Sigmoid colon (tissue), 4 donors: Measurements from ENCODE around the gene NCAPG2.

Experiments
- POLR2A ChIP-seq, 2 donors: fragments of 450-650 bp; IDR thresholded peaks; one replicate each; pipeline ENCODE4 v1.6.1; 2016; ENCODE audit warnings: antibody characterized with exemption in 2 of 2, mild to moderate bottlenecking in 2 of 2, moderate library complexity in 2 of 2
- POLR2AphosphoS5 ChIP-seq, 4 donors: sonication (generic); formaldehyde crosslinking; IDR thresholded peaks; one replicate each; pipeline ENCODE4 v1.6.1; 2017; ENCODE audit warnings: antibody characterized with exemption in 4 of 4
- TF ChIP-seq, protein P1 (sequence below), 4 experiments: fragments of 450-650 bp in 3 of 4; fragments of 200-600 bp in 1 of 4; IDR thresholded peaks; one replicate each; pipeline ENCODE4 v1.5.1; 2016 to 2019; ENCODE audit warnings: antibody characterized with exemption in 4 of 4, mild to moderate bottlenecking in 3 of 4, moderate library complexity in 2 of 4

- TF ChIP-seq POLR2A (IDR thresholded peaks at IDR 0.05) (no peak), POLR2AphosphoS5 (IDR thresholded peaks at IDR 0.05) (no peak)
- TF ChIP-seq, protein P1, sequence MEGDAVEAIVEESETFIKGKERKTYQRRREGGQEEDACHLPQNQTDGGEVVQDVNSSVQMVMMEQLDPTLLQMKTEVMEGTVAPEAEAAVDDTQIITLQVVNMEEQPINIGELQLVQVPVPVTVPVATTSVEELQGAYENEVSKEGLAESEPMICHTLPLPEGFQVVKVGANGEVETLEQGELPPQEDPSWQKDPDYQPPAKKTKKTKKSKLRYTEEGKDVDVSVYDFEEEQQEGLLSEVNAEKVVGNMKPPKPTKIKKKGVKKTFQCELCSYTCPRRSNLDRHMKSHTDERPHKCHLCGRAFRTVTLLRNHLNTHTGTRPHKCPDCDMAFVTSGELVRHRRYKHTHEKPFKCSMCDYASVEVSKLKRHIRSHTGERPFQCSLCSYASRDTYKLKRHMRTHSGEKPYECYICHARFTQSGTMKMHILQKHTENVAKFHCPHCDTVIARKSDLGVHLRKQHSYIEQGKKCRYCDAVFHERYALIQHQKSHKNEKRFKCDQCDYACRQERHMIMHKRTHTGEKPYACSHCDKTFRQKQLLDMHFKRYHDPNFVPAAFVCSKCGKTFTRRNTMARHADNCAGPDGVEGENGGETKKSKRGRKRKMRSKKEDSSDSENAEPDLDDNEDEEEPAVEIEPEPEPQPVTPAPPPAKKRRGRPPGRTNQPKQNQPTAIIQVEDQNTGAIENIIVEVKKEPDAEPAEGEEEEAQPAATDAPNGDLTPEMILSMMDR (IDR thresholded peaks at IDR 0.05) = no peak
Measured at GRCh38 chr7:158664406-158664805, 40.2 kb downstream of the NCAPG2 start.
